Activated CD4-positive, alpha-beta T cell treated with anti-CD3 and anti-CD28 coated beads for 36 hours (primary cell): Measurements from ENCODE around the gene GP1BA. TPM values are rescaled to one million over a fixed set of nuclear protein-coding genes. Genes with fewer than 3 reads are reported as not detected.
A peak's percentile ranks its signal among the peaks of the same experiment; 100 is the strongest.

Experiments
- ATAC-seq: fragments of 200-7000 bp; cut with Tn5 transposase; one replicate; pipeline ENCODE4 v1.10.0; 2021; ENCODE audit warnings: mild to moderate bottlenecking, moderate library complexity
- CTCF ChIA-PET: fragments of 350-600 bp; sonication (Branson Sonifier 250); formaldehyde crosslinking; loops from one replicate; lab custom pipeline; 2021; ENCODE audit warnings: antibody characterized with exemption; lab: Charles Lee
- POLR2A ChIA-PET: fragments of 350-600 bp; sonication (Branson Sonifier 250); formaldehyde crosslinking; loops from one replicate; lab custom pipeline; 2021; ENCODE audit warnings: antibody characterized with exemption, inconsistent platforms; lab: Charles Lee
- DNase-seq: peaks from one replicate; pipeline ENCODE4 v3.0.0-alpha.2; 2020
- H3K27ac Mint-ChIP-seq: one replicate; pipeline ENCODE4 v1.8.0; 2021; ENCODE audit warnings: mixed read lengths
- H3K27me3 Mint-ChIP-seq: one replicate; pipeline ENCODE4 v1.8.0; 2021; ENCODE audit warnings: mixed read lengths
- H3K36me3 Mint-ChIP-seq: one replicate; pipeline ENCODE4 v1.8.0; 2021; ENCODE audit warnings: low read depth, mixed read lengths
- H3K4me1 Mint-ChIP-seq: one replicate; pipeline ENCODE4 v1.8.0; 2021; ENCODE audit warnings: mixed read lengths
- H3K4me3 Mint-ChIP-seq: one replicate; pipeline ENCODE4 v1.8.0; 2021; ENCODE audit warnings: mild to moderate bottlenecking, moderate library complexity, mixed read lengths
- H3K9me3 Mint-ChIP-seq: one replicate; pipeline ENCODE4 v1.8.0; 2021; ENCODE audit warnings: low read depth, mixed read lengths
- intact Hi-C, 2 experiments: fragments of 100-400 bp; cut with DNase I in 1 of 2; cut with micrococcal nuclease in 1 of 2; formaldehyde crosslinking; loops; one replicate each; pipeline versions ENCODE4 v1.14.2 to v1.15.1; 2022 to 2024; cut with DNase I, micrococcal nuclease
- microRNA-seq: library from miRNA; unstranded; fragments of <30 nt; microRNA quantifications from one replicate; pipeline ENCODE4 v1.2.0, GENCODE V29; 2021; ENCODE audit warnings: borderline replicate concordance
- total RNA-seq, 2 experiments: library from RNA; stranded (reverse); gene quantifications; one replicate each; pipeline ENCODE4 v1.2.3, GENCODE V29; 2021

GP1BA gene
- total RNA-seq, 2 experiments from 2014 or later = not detected

DNA sequence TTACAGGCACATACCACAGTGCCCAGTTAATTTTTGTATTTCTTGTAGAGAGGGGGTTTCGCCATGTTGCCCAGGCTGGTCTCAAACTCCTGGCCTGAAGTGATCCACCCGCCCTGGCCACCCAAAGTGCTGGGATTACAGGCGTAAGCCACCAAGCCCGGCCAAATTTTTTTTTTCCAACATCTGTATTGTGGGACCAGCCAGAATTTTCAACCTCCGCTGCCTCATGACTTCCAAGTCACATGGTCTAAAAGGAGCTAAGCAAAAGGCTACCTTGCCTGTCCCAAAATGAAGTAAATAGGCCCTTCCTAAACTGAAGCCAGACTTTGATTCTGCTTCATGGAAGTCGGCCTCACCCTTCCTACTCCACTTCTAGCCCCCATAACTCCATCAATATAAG is 39.7 kb downstream of the GP1BA start:
- Mint-ChIP-seq H3K4me3 (no peak overlapping the region), H3K36me3 (peaks cover 39% of the 10 kb centered on the region), H3K27ac (no peak overlapping the region), H3K4me1 (peaks cover 27% of the 10 kb centered on the region), H3K27me3 (no peaks in the 10 kb centered on the region), H3K9me3 (no peaks in the 10 kb centered on the region)
- intact Hi-C loops = no loop called here
- ChIA-PET POLR2A (no interaction called here), CTCF (interaction anchor here (1.1 to 3.1 kb wide), 2 partner anchors 8 to 18 kb away, joined by 3 to 21 read pairs; no protein-coding TSS in a partner anchor)
- no peak for ATAC-seq
- DNase-seq = no peak

DNA sequence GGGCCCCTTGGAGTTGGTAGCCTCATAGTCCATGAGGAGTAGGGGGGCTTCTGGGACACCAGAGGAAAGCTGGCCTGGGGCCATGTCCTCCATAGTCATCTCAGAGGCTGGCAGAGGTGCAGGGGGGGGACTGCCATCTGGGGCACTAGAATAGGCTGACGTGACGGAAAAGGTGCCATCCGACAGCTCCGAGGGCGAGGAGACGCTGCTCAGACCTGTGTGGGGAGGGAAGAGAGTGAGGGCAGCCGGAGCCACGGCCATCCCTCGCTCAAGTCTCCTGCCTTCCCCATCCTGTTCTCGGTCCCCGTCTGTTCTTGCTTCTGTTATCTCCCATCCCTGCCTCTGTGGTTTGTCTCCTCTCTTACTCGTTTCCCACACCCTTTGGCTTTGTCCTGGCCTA is 40.2 kb downstream of the GP1BA start:
- H3K27ac Mint-ChIP-seq = no peak overlapping the region
- ChIA-PET CTCF (interaction anchor here (1.1 kb wide), 1 partner anchor 17 kb away, joined by 3 read pairs; no protein-coding TSS in a partner anchor), POLR2A (no interaction called here)
- intact Hi-C loops = no loop called here
- no peak for ATAC-seq
- no peaks in the 10 kb centered on the region for H3K9me3 Mint-ChIP-seq
- H3K27me3 Mint-ChIP-seq = no peaks in the 10 kb centered on the region
- H3K4me1 Mint-ChIP-seq = peaks cover 27% of the 10 kb centered on the region
- peaks cover 39% of the 10 kb centered on the region for H3K36me3 Mint-ChIP-seq
- no peak overlapping the region for H3K4me3 Mint-ChIP-seq
- no peak for DNase-seq

DNA sequence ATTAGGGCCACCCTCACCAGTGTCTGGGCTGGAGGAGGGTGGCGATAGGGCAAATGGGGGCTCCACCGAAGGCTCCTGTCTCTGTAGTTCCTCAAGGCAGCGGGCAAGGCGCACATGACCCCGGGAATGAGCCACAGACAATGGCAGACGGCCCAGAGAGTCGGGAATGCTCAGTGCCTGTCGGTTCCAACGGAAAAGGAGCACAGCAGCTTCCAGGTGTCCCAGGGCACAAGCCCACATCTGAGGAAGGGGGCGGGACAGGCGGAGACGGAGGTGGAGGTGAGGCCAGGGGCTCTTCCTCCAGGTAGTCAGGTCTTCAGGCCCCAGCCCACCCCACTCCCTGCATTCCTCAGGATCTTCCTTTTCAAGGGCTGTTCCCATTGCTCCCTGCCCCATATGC is 40.7 kb downstream of the GP1BA start:
- Mint-ChIP-seq H3K4me1 (peaks cover 27% of the 10 kb centered on the region), H3K4me3 (no peak overlapping the region), H3K9me3 (no peaks in the 10 kb centered on the region), H3K27me3 (no peaks in the 10 kb centered on the region), H3K27ac (no peak overlapping the region), H3K36me3 (peaks cover 42% of the 10 kb centered on the region)
- ATAC-seq = no peak
- intact Hi-C loops = no loop called here
- DNase-seq = no peak
- ChIA-PET CTCF (interaction anchor here (1.1 kb wide), 1 partner anchor 17 kb away, joined by 3 read pairs; no protein-coding TSS in a partner anchor), POLR2A (no interaction called here)

DNA sequence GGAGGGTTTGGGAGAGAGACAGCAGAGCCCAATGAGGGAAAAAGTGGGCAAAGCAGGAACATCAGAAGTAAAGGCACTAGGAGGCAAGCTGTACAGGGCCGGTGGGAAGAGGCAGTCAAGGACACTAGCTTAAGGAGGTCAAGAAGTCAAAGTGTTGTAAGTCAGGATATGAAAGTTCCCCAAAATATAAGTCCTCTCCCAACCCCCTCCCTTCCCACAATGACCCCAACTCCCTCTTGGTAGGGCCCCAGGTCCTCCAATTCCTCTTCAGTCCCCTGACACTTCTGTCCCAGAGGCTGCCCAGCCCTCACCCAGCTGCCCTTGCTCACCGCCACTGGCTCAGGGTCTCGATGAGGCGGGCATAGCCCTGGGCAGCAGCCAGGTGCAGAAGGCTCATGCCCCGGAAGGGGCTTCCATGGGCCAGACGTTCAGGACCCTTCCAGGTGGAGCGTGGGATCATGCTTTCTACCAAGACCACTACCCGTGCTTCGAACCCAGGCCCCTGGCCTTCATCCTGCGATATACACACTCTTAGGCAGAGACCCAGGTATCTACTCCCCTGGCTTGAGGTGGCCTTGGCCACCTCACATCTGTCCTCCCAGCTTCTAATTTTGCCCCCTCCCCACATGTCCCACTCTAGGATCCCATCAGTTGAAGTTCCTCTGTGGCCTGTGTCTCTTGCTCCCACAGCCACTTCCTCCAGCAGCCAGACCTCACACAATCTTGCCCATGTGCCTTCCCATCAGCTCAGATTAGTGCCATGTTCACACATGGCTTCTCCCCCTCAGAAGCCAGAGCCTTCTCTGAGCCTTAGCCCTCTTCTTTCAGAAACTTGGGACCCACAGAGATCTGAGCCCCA is 41.4 kb downstream of the GP1BA start:
- Mint-ChIP-seq H3K36me3 (peaks cover 45% of the 10 kb centered on the region), H3K9me3 (no peaks in the 10 kb centered on the region), H3K27me3 (no peaks in the 10 kb centered on the region), H3K27ac (peak overlapping the region; percentile 5), H3K4me3 (no peak overlapping the region), H3K4me1 (peaks cover 27% of the 10 kb centered on the region)
- CTCF ChIA-PET = no interaction called here
- intact Hi-C loops = no loop called here
- POLR2A ChIA-PET = no interaction called here
- DNase-seq = no peak
- ATAC-seq = no peak

DNA sequence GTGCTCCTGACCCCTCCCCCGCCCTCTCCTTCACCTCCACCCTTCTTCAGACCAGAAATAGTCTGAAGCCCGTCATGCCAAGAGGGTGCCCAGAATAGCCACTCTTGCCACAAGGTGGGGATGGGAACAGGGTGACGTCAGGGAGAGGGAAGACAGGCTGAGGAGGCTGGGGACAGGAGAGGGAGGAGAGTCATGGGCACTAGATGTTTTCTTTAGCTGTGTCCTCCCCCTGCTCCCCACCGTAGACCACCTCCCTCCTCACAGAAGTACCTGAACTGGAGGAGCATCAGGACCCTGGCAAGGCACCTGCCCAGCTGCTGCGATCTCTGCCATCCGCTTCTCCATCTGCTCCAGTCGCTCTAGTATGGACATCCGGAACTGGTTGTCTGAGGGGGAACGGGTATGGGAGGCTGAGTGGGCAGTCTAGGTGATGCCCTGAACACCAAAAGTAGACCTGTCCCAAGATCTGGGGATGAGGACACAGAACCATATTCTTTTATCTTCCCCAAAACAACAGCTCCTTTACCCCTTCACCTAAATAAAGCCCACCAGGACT is 42.1 kb downstream of the GP1BA start:
- Mint-ChIP-seq H3K27ac (peak overlapping the region; percentile 5), H3K9me3 (no peaks in the 10 kb centered on the region), H3K4me1 (peaks cover 21% of the 10 kb centered on the region), H3K27me3 (no peaks in the 10 kb centered on the region), H3K36me3 (peaks cover 48% of the 10 kb centered on the region), H3K4me3 (no peak overlapping the region)
- ChIA-PET POLR2A (no interaction called here), CTCF (no interaction called here)
- ATAC-seq (no peak), DNase-seq (no peak)
- intact Hi-C loops = no loop called here

DNA sequence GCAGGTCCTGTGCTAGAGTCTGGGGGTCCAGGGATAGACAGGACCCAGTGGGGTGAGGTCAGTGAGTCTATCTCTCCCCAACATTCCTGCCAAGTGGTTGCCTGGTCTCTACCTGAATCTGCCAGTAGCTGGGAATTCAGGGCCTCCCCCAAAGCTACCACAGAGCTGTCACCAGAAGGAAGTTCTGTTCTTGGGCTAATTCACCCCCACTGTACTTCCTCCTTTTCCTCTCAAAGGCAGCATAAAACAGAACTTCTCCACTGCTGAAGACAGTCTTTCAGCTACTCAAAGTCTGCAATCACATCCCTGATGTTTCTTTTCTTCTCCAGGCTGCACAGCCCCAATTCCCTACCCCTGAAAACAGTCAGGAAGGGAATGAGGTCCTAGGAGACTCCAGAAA is 46.6 kb downstream of the GP1BA start:
- POLR2A ChIA-PET = interaction anchor here (0.5 kb wide), 1 partner anchor 13 kb away, joined by 3 read pairs; no protein-coding TSS in a partner anchor
- no peak overlapping the region for H3K27ac Mint-ChIP-seq
- intact Hi-C loops = no loop called here
- no peak for ATAC-seq
- no peaks in the 10 kb centered on the region for H3K27me3 Mint-ChIP-seq
- CTCF ChIA-PET = interaction anchor here (0.8 to 3.4 kb wide), 2 partner anchors 9 to 83 kb away, joined by 3 to 21 read pairs; no protein-coding TSS in a partner anchor
- H3K9me3 Mint-ChIP-seq = no peaks in the 10 kb centered on the region
- H3K4me3 Mint-ChIP-seq = no peak overlapping the region
- peaks cover 39% of the 10 kb centered on the region for H3K36me3 Mint-ChIP-seq
- DNase-seq = no peak
- peaks cover 17% of the 10 kb centered on the region for H3K4me1 Mint-ChIP-seq

DNA sequence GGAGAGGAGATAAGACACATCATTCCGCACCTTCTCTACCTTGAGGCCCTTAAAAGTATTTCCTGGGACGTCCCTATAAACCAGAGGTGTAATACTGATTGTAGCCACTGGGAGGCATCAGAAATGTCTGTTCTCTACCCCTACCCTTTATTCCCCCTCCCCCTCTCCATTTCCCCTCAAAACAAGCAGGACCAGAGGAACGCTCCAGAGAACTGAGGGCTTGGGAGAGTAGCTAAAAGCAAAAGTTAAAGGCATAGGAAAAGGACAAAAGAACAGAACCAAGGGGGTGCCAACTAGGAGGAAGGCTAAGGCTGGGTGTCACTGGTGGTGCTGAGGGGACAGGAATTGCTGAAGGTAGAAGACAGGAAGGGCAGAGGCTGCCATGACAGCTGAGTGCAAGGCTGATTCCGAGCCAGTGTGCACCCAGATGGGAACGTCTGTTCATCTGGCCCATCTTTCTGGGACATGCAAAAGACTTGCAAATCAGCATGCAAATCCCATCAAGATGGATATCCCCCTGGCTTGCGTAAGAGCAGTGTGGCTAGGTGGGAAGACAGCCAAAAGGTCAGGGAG is 48.7 kb downstream of the GP1BA start:
- peak overlapping the region; percentile 69 for H3K27ac Mint-ChIP-seq
- no peak overlapping the region for H3K4me3 Mint-ChIP-seq
- H3K9me3 Mint-ChIP-seq = no peaks in the 10 kb centered on the region
- ATAC-seq = peak; percentile 94
- no peaks in the 10 kb centered on the region for H3K27me3 Mint-ChIP-seq
- ChIA-PET CTCF (interaction anchor here (1.0 to 3.4 kb wide), 10 partner anchors 8 to 82 kb away, joined by 3 to 21 read pairs (median 6); partner anchors contain the start of gene SPAG7), POLR2A (interaction anchor here (1.5 kb wide), 1 partner anchor 11 kb away, joined by 3 read pairs; no protein-coding TSS in a partner anchor)
- DNase-seq = peak; percentile 57
- peaks cover 23% of the 10 kb centered on the region for H3K4me1 Mint-ChIP-seq
- intact Hi-C loops = loop anchor here (1.0 to 2.0 kb wide), 3 partner anchors 14 to 82 kb away; partner anchors contain the start of gene SPAG7 (in 1 of the 2)
- H3K36me3 Mint-ChIP-seq = peaks cover 36% of the 10 kb centered on the region

DNA sequence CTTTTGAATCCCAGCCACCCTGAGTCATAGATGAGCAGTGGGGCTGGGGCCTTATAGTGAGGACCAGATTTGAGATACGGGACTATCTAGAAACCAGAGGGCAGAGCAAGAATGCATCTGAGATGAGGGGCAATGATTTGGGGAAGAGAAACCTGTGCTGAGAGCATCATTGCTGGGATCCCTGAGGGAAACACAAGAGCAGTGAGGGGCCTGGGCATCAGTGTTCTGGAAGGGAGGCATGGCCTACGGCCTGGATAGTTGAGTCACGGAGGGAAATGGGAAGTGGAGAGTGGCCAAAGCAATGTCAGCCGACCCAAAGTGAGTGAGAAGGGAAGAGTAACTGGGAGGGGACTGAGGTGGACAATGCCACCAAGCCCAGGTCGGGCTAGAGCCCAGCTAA is 50.2 kb downstream of the GP1BA start:
- Mint-ChIP-seq H3K27me3 (no peaks in the 10 kb centered on the region), H3K4me3 (no peak overlapping the region), H3K27ac (peak overlapping the region; percentile 4), H3K36me3 (peaks cover 38% of the 10 kb centered on the region), H3K4me1 (peaks cover 32% of the 10 kb centered on the region), H3K9me3 (no peaks in the 10 kb centered on the region)
- DNase-seq (no peak), ATAC-seq (no peak)
- intact Hi-C loops = no loop called here
- ChIA-PET CTCF (no interaction called here), POLR2A (no interaction called here)

Small RNAs within 50 kb of the gene (microRNA-seq; reads per million reads assigned to microRNA genes)
- gene MIR6864 = not detected
- gene MIR6865 = not detected

Other genes with a start within 250 kb of the GP1BA start
- gene PELP1, start 228.1 kb upstream of the GP1BA start, total RNA-seq = 100 to 1,000 TPM in 1 of 2 experiments, 10 to 100 TPM in 1; 94.1 to 102 TPM
- gene ARRB2, start 221.6 kb upstream of the GP1BA start, total RNA-seq = 100 to 1,000 TPM; 168 to 175 TPM
- gene MED11, start 200.8 kb upstream of the GP1BA start, total RNA-seq = 10 to 100 TPM; 16.7 to 22.9 TPM
- gene ZMYND15, start 192.4 kb upstream of the GP1BA start, total RNA-seq = under 1 TPM; 0.09 to 0.11 TPM
- 1 to 10 TPM; 1.7 to 2.5 TPM for gene CXCL16, start 192.3 kb upstream of the GP1BA start, total RNA-seq
- not detected for gene TM4SF5, start 160.4 kb upstream of the GP1BA start, total RNA-seq
- gene VMO1, start 145.9 kb upstream of the GP1BA start, total RNA-seq = under 1 TPM; 0.30 TPM
- gene GLTPD2, start 143.3 kb upstream of the GP1BA start, total RNA-seq = not detected
- gene PSMB6, start 136.1 kb upstream of the GP1BA start, total RNA-seq = 100 to 1,000 TPM; 111 to 155 TPM
- 10 to 100 TPM; 12.3 to 14.1 TPM for gene PLD2, start 125.1 kb upstream of the GP1BA start, total RNA-seq
- 10 to 100 TPM; 48.2 to 57.7 TPM for gene MINK1, start 98.9 kb upstream of the GP1BA start, total RNA-seq
- gene C17orf107, start 32.7 kb upstream of the GP1BA start, total RNA-seq = 1 to 10 TPM; 2.6 to 2.8 TPM
- under 1 TPM; 0.59 to 0.84 TPM for gene CHRNE, start 29.2 kb upstream of the GP1BA start, total RNA-seq
- 10 to 100 TPM; 74.2 to 77.9 TPM for gene SLC25A11, start 7.8 kb downstream of the GP1BA start, total RNA-seq
- 100 to 1,000 TPM; 147 to 189 TPM for gene RNF167, start 8.0 kb downstream of the GP1BA start, total RNA-seq
- gene PFN1, start 16.3 kb downstream of the GP1BA start, total RNA-seq = 1,000 to 10,000 TPM; 1,809 to 1,911 TPM
- gene ENO3, start 18.8 kb downstream of the GP1BA start, total RNA-seq = 10 to 100 TPM; 32.0 to 32.9 TPM
- 10 to 100 TPM; 61.4 to 69.4 TPM for gene SPAG7, start 35.5 kb downstream of the GP1BA start, total RNA-seq
- gene CAMTA2, start 55.4 kb downstream of the GP1BA start, total RNA-seq = 100 to 1,000 TPM in 1 of 2 experiments, 10 to 100 TPM in 1; 98.2 to 124 TPM
- under 1 TPM; 0.18 to 0.28 TPM for gene INCA1, start 65.2 kb downstream of the GP1BA start, total RNA-seq
- gene KIF1C, start 65.7 kb downstream of the GP1BA start, total RNA-seq = 10 to 100 TPM; 32.6 to 43.0 TPM
- gene SLC52A1, start 103.1 kb downstream of the GP1BA start, total RNA-seq = under 1 TPM; 0.16 to 0.26 TPM
- gene ZFP3, start 146.2 kb downstream of the GP1BA start, total RNA-seq = 1 to 10 TPM; 2.2 to 2.8 TPM
- 10 to 100 TPM; 16.1 to 16.2 TPM for gene ZNF232, start 179.6 kb downstream of the GP1BA start, total RNA-seq
- gene USP6, start 183.8 kb downstream of the GP1BA start, total RNA-seq = under 1 TPM in 1 of 2 experiments, not detected in 1; 0.07 TPM